ENCODE data around the gene NKTR.
"Not testable (repeated sequence)": the region's sequence is repeated elsewhere in the genome, so short reads cannot be mapped to it uniquely, and the experiment has no call there.

The NKTR gene

GRCh38 chr3:42595682-42596081 is 4.8 kb upstream of the NKTR start:
- no peak for DNase-seq (ENCODE audit: low read depth in 2 of 2)

- DNase-seq (ENCODE audit: low read depth in 2 of 2): not testable (repeated sequence)
Measured at GRCh38 chr3:42597098-42597497, 3.4 kb upstream of the NKTR start.

GRCh38 chr3:42600958-42601675 is 631 bp downstream of the NKTR start:
- peak; percentile 27 to 33 for DNase-seq (ENCODE audit: low read depth in 2 of 2)

- no peak for DNase-seq (ENCODE audit: low read depth in 2 of 2)
Measured at GRCh38 chr3:42601896-42602581, 1.6 kb downstream of the NKTR start.

GRCh38 chr3:42602961-42603360 is 2.5 kb downstream of the NKTR start:
- DNase-seq (ENCODE audit: low read depth in 2 of 2): no peak

GRCh38 chr3:42605546-42606173 is 5.2 kb downstream of the NKTR start:
- no peak for DNase-seq (ENCODE audit: low read depth in 2 of 2)

GRCh38 chr3:42608581-42608980 is 8.1 kb downstream of the NKTR start:
- DNase-seq (ENCODE audit: low read depth in 2 of 2): no peak

GRCh38 chr3:42610976-42611375 is 10.5 kb downstream of the NKTR start:
- no peak for DNase-seq (ENCODE audit: low read depth in 2 of 2)

- no peak for DNase-seq (ENCODE audit: low read depth in 2 of 2)
Measured at GRCh38 chr3:42612217-42612616, 11.7 kb downstream of the NKTR start.

- no peak for DNase-seq (ENCODE audit: low read depth in 2 of 2)
Measured at GRCh38 chr3:42612928-42613327, 12.4 kb downstream of the NKTR start.

- DNase-seq (ENCODE audit: low read depth in 2 of 2): no peak
Measured at GRCh38 chr3:42613462-42613861, 13.0 kb downstream of the NKTR start.

GRCh38 chr3:42631620-42632019 is 31.1 kb downstream of the NKTR start:
- no peak for DNase-seq (ENCODE audit: low read depth in 2 of 2)

- no peak for DNase-seq (ENCODE audit: low read depth in 2 of 2)
Measured at GRCh38 chr3:42632146-42632545, 31.7 kb downstream of the NKTR start.

- no peak for DNase-seq (ENCODE audit: low read depth in 2 of 2)
Measured at GRCh38 chr3:42633544-42633943, 33.1 kb downstream of the NKTR start.

GRCh38 chr3:42635111-42635510 is 34.6 kb downstream of the NKTR start:
- DNase-seq (ENCODE audit: low read depth in 2 of 2): no peak

GRCh38 chr3:42637001-42637400 is 36.5 kb downstream of the NKTR start:
- DNase-seq (ENCODE audit: low read depth in 2 of 2): no peak

GRCh38 chr3:42638339-42638842 is 37.9 kb downstream of the NKTR start:
- no peak for DNase-seq (ENCODE audit: low read depth in 2 of 2)

GRCh38 chr3:42639192-42639591 is 38.7 kb downstream of the NKTR start:
- no peak for DNase-seq (ENCODE audit: low read depth in 2 of 2)

- no peak for DNase-seq (ENCODE audit: low read depth in 2 of 2)
Measured at GRCh38 chr3:42640129-42640528, 39.6 kb downstream of the NKTR start.

GRCh38 chr3:42640771-42641370 is 40.4 kb downstream of the NKTR start:
- no peak for DNase-seq (ENCODE audit: low read depth in 2 of 2)

- DNase-seq (ENCODE audit: low read depth in 2 of 2): no peak
Measured at GRCh38 chr3:42647821-42648459, 47.5 kb downstream of the NKTR start.

- no peak for DNase-seq (ENCODE audit: low read depth in 2 of 2)
Measured at GRCh38 chr3:42649006-42649405, 48.5 kb downstream of the NKTR start.

All from stimulated activated CD8-positive, alpha-beta memory T cell treated with anti-CD3 and anti-CD28 coated beads, Interleukin-15, amount 100 ng/mL, for 4 hours (primary cell).